HCT116 (cell line): ENCODE data around the gene SCN8A. TPM values are rescaled to one million over a fixed set of nuclear protein-coding genes. Genes with fewer than 3 reads are reported as not detected.

Experiments used
- ATAC-seq: fragments of 200-7000 bp; cut with Tn5 transposase; 2 replicates; pipeline ENCODE4 v1.9.1; 2020; ENCODE audit warnings: mild to moderate bottlenecking, moderate library complexity
- BruUV-seq: library from RNA; stranded (reverse); fragments of 400-500 nt; replicated peaks from 2 replicates; lab custom pipeline; 2021; lab: Mats Ljungman, UMichigan
- CTCF ChIA-PET: fragments of 300-600 bp; sonication (Branson Sonifier 250); formaldehyde crosslinking; loops from one replicate; lab custom pipeline; 2021; ENCODE audit warnings: antibody characterized with exemption; lab: Charles Lee
- POLR2A ChIA-PET: fragments of 300-600, 350-600 bp; sonication (Branson Sonifier 250); formaldehyde crosslinking; loops from one replicate; lab custom pipeline; 2021; ENCODE audit warnings: antibody characterized with exemption; lab: Charles Lee
- RAD21 ChIA-PET, 2 experiments: fragments of 300-600 bp; sonication (Branson Sonifier 250); formaldehyde crosslinking; loops; one replicate each; lab custom pipeline; 2023; ENCODE audit warnings: low total read pairs in 2 of 2; ENCODE audit not compliant: uncharacterized antibody in 2 of 2, unreplicated experiment in 2 of 2, low non-redundant PET in 1 of 2; lab: Charles Lee
- DNase-seq: peaks from one replicate; pipeline ENCODE4 v3.0.0-alpha.2; 2010; ENCODE audit warnings: low read depth, low spot score
- H2AFZ ChIP-seq: fragments of 200-600 bp; shearing (Covaris generic), sonication (generic); 2 replicates; pipeline ENCODE4 v1.6.1; 2017; ENCODE audit warnings: low read depth, mixed run types, mixed read lengths, antibody characterized with exemption, low read length; ENCODE audit not compliant: poor library complexity, severe bottlenecking
- H3K27ac ChIP-seq: 2 replicates; pipeline ENCODE4 v1.5.1; 2012; ENCODE audit warnings: low read depth, low read length
- H3K27me3 ChIP-seq: fragments of 200-600 bp; sonication (generic); 2 replicates; pipeline ENCODE4 v1.6.1; 2016; ENCODE audit warnings: mixed run types, low read length, mixed read lengths; ENCODE audit not compliant: insufficient read depth
- H3K36me3 ChIP-seq, 2 experiments: fragments of 200-500 bp in 1 of 2; fragments of 200-600 bp in 1 of 2; sonication (Bioruptor generic) in 1 of 2; sonication (generic) in 1 of 2; 2 replicates each; pipeline versions ENCODE4 v1.5.1 to v1.6.1; 2014 to 2016; ENCODE audit warnings: low read length in 2 of 2, inconsistent platforms in 1 of 2, mixed read lengths in 1 of 2, mixed run types in 1 of 2; ENCODE audit not compliant: insufficient read depth in 2 of 2, control insufficient read depth in 1 of 2
- H3K4me1 ChIP-seq, 2 experiments: fragments of 200-600 bp in 1 of 2; sonication (generic) in 1 of 2; 2 replicates each; pipeline versions ENCODE4 v1.5.1 to v1.6.1; 2012 to 2017; ENCODE audit warnings: low read length in 2 of 2, inconsistent platforms in 1 of 2, mild to moderate bottlenecking in 1 of 2, mixed read lengths in 1 of 2, mixed run types in 1 of 2, moderate library complexity in 1 of 2; ENCODE audit not compliant: insufficient read depth in 2 of 2, control insufficient read depth in 1 of 2
- H3K4me2 ChIP-seq: fragments of 200-600 bp; sonication (generic); 2 replicates; pipeline ENCODE4 v1.6.1; 2017; ENCODE audit warnings: mixed run types, low read length, mixed read lengths
- H3K4me3 ChIP-seq, 2 experiments: fragments of 200-600 bp in 1 of 2; sonication (generic) in 1 of 2; replicated peaks in 1 of 2; 2 replicates each; pipeline ENCODE4 v1.5.1; 2011 to 2016; ENCODE audit warnings: low read length in 2 of 2, control low read depth in 1 of 2, low read depth in 1 of 2, mild to moderate bottlenecking in 1 of 2, mixed read lengths in 1 of 2, mixed run types in 1 of 2
- H3K79me2 ChIP-seq: fragments of 200-600 bp; sonication (generic); 2 replicates; pipeline ENCODE4 v1.6.1; 2017; ENCODE audit warnings: mild to moderate bottlenecking, mixed run types, low read length, moderate library complexity, mixed read lengths; ENCODE audit not compliant: insufficient read depth
- H3K9ac ChIP-seq: fragments of 200-600 bp; sonication (generic); 2 replicates; pipeline ENCODE4 v1.6.1; 2016; ENCODE audit warnings: low read length, mixed read lengths
- H3K9me2 ChIP-seq: fragments of 200-600 bp; sonication (generic), shearing (Covaris generic); 2 replicates; pipeline ENCODE4 v1.6.1; 2017; ENCODE audit warnings: mixed run types, mild to moderate bottlenecking, moderate library complexity; ENCODE audit not compliant: insufficient read depth
- H3K9me3 ChIP-seq, 2 experiments: fragments of 200-500 bp in 1 of 2; fragments of 200-600 bp in 1 of 2; sonication (Bioruptor generic) in 1 of 2; sonication (generic) in 1 of 2; 2 replicates each; pipeline ENCODE4 v1.6.1; 2014 to 2017; ENCODE audit warnings: low read length in 2 of 2, mixed read lengths in 2 of 2, inconsistent platforms in 1 of 2, low read depth in 1 of 2, mild to moderate bottlenecking in 1 of 2, mixed run types in 1 of 2, moderate library complexity in 1 of 2; ENCODE audit not compliant: control insufficient read depth in 1 of 2, insufficient read depth in 1 of 2
- H4K20me1 ChIP-seq: fragments of 200-600 bp; sonication (generic), shearing (Covaris generic); 2 replicates; pipeline ENCODE4 v1.6.1; 2017; ENCODE audit warnings: mixed run types, mild to moderate bottlenecking, moderate library complexity; ENCODE audit not compliant: insufficient read depth
- CBX3 ChIP-seq: IDR thresholded peaks from 2 replicates; pipeline ENCODE4 v1.6.1; 2012; ENCODE audit warnings: low read depth
- CEBPB ChIP-seq: IDR thresholded peaks from 2 replicates; pipeline ENCODE4 v1.6.1; 2012; ENCODE audit warnings: low read depth
- EGR1 ChIP-seq: IDR thresholded peaks from 2 replicates; pipeline ENCODE4 v1.6.1; 2012; ENCODE audit warnings: low read depth
- ELF1 ChIP-seq: IDR thresholded peaks from 2 replicates; pipeline ENCODE4 v1.6.1; 2012; ENCODE audit warnings: low read depth, borderline replicate concordance
- EZH2 ChIP-seq: fragments of 200-600 bp; sonication (generic); IDR thresholded peaks from 2 replicates; pipeline ENCODE4 v1.6.1; 2017; ENCODE audit warnings: antibody characterized with exemption, mixed run types
- EZH2phosphoT487 ChIP-seq: fragments of 200-600 bp; IDR thresholded peaks from 2 replicates; pipeline ENCODE4 v1.6.1; 2018; ENCODE audit warnings: antibody characterized with exemption, borderline replicate concordance
- FOSL1 ChIP-seq: IDR thresholded peaks from 2 replicates; pipeline ENCODE4 v1.6.1; 2012; ENCODE audit warnings: low read depth
- JUND ChIP-seq: IDR thresholded peaks from 2 replicates; pipeline ENCODE4 v1.6.1; 2012
- POLR2A ChIP-seq: IDR thresholded peaks from 2 replicates; pipeline ENCODE4 v1.7.0; 2011; ENCODE audit warnings: borderline replicate concordance; ENCODE audit not compliant: insufficient read depth, insufficient read length; ENCODE audit errors: extremely low read depth
- POLR2AphosphoS5 ChIP-seq: IDR thresholded peaks from 2 replicates; pipeline ENCODE4 v1.6.1; 2011; ENCODE audit warnings: mild to moderate bottlenecking, low read depth, low read length, moderate library complexity
- RAD21 ChIP-seq: IDR thresholded peaks from 2 replicates; pipeline ENCODE4 v1.6.1; 2012; ENCODE audit warnings: low read depth, mild to moderate bottlenecking
- SIN3A ChIP-seq: IDR thresholded peaks from 2 replicates; pipeline ENCODE4 v1.6.1; 2012; ENCODE audit warnings: low read depth
- SP1 ChIP-seq: IDR thresholded peaks from 2 replicates; pipeline ENCODE4 v1.6.1; 2012; ENCODE audit warnings: low read depth
- SRF ChIP-seq: IDR thresholded peaks from 2 replicates; pipeline ENCODE4 v1.6.1; 2012; ENCODE audit warnings: low read depth
- TCF7L2 ChIP-seq: IDR thresholded peaks from 2 replicates; pipeline ENCODE4 v1.7.0; 2011; ENCODE audit warnings: borderline replicate concordance, inconsistent platforms; ENCODE audit not compliant: insufficient read depth, insufficient read length; ENCODE audit errors: extremely low read depth
- YY1 ChIP-seq: IDR thresholded peaks from 2 replicates; pipeline ENCODE4 v1.6.1; 2011; ENCODE audit warnings: low read length, low read depth, moderate library complexity, mild to moderate bottlenecking; ENCODE audit not compliant: insufficient replicate concordance; ENCODE audit errors: extremely low read depth
- ZFX ChIP-seq: fragments of 450-650 bp; IDR thresholded peaks from 2 replicates; pipeline ENCODE4 v1.6.1; 2017
- ZNF274 ChIP-seq: fragments of 200-500 bp; sonication (Bioruptor generic); IDR thresholded peaks from 2 replicates; pipeline ENCODE4 v1.6.1; 2014; ENCODE audit warnings: mild to moderate bottlenecking, low read depth, low read length, inconsistent platforms
- intact Hi-C: fragments of 100-400 bp; cut with micrococcal nuclease; formaldehyde crosslinking; loops from 2 replicates; pipeline ENCODE4 v1.10.0; 2022
- total RNA-seq: library from RNA; stranded (reverse); gene quantifications from one replicate; pipeline ENCODE4 v1.2.1, GENCODE V29; 2021; ENCODE audit not compliant: unreplicated experiment
- TF ChIP-seq, protein P1 (sequence below): IDR thresholded peaks from 2 replicates; pipeline ENCODE4 v1.6.1; 2012
- TF ChIP-seq, protein P2 (sequence below): IDR thresholded peaks from 2 replicates; pipeline ENCODE4 v1.6.1; 2012

The SCN8A gene
- total RNA-seq, 1 experiment from 2014 or later, result 7.1 TPM

DNA sequence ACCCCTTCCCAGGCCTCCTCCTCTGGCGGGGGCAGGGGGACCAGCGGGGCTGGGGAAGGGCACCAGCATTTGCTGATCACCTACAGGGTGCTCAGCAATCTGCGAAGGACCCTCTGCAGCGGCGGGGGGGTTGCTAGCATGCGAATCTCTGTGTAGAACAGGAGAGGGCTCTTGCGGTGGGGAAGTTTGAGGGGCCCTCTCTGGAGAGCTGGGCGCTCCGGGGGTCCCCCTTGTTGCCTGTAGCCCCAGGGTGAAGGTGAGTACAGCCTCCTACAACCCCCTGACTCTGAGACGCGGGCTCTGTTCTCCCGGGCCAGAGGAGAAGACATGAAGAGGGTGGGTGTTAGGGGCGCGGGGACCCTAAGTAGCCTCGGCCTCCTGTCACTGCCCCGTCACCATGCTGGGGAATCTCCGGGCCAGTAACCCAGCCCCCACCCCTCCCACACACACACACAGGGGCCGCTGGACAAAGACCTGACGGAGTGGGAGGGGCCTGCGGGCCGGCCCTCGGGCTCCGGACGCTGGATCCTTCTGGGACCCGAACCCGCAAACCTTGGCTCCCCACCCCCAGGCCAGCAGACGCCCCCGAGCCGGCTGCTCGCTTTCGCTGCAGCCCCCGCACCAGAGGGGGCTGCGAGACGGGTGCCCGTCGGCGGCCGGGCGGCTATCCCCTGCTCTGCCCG, 256.8 kb downstream of the SCN8A start:
- ChIA-PET CTCF (no interaction called here), RAD21 (interaction anchor here in 1 of 2 experiments (0.6 kb wide), 1 partner anchor 28 kb away, joined by 4 read pairs; no protein-coding TSS in a partner anchor), POLR2A (no interaction called here)
- no peaks in the 10 kb centered on the region for H3K9me3 ChIP-seq
- intact Hi-C loops, result no loop called here
- no peaks in the 10 kb centered on the region for H4K20me1 ChIP-seq
- H3K27ac ChIP-seq, result peak overlapping the region; percentile 43; the same call in 1 of the 2 replicates
- peak overlapping the region; percentile 41 to 50 for H3K4me3 ChIP-seq
- H3K4me2 ChIP-seq, result peak overlapping the region; percentile 66
- peak; percentile 73 for ATAC-seq
- H3K4me1 ChIP-seq, result peaks cover 0 to 4% of the 10 kb centered on the region in 2 experiments; a peak in 2 of 4 replicates
- no peak overlapping the region for H2AFZ ChIP-seq
- no peak for DNase-seq
- TF ChIP-seq YY1, result no peak
- no peak for TF ChIP-seq RAD21
- no peak for TF ChIP-seq EZH2phosphoT487
- TF ChIP-seq SP1, result no peak
- no peak for TF ChIP-seq FOSL1
- TF ChIP-seq, protein P1, sequence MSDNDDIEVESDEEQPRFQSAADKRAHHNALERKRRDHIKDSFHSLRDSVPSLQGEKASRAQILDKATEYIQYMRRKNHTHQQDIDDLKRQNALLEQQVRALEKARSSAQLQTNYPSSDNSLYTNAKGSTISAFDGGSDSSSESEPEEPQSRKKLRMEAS, result no peak
- no peak for TF ChIP-seq SIN3A
- TF ChIP-seq, protein P2, sequence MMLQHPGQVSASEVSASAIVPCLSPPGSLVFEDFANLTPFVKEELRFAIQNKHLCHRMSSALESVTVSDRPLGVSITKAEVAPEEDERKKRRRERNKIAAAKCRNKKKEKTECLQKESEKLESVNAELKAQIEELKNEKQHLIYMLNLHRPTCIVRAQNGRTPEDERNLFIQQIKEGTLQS, result no peak
- TF ChIP-seq ELF1, result no peak
- no peak for TF ChIP-seq CEBPB
- no peak for TF ChIP-seq EGR1
- TF ChIP-seq CBX3, result no peak
- no peak for TF ChIP-seq ZFX
- no peak for TF ChIP-seq EZH2
- no peak for TF ChIP-seq POLR2A
- no peak for TF ChIP-seq SRF
- no peak for TF ChIP-seq POLR2AphosphoS5
- TF ChIP-seq TCF7L2, result no peak
- TF ChIP-seq ZNF274, result no peak
- no peak for TF ChIP-seq JUND
- H3K36me3 ChIP-seq, result no peaks in the 10 kb centered on the region
- peak overlapping the region; percentile 27; the same call in 1 of the 2 replicates for H3K9ac ChIP-seq
- no peaks in the 10 kb centered on the region for H3K27me3 ChIP-seq
- no peaks in the 10 kb centered on the region for H3K9me2 ChIP-seq
- no peaks in the 10 kb centered on the region for H3K79me2 ChIP-seq
- no TSS peak for BruUV-seq
